GM12874 (cell line): ENCODE data around the gene CEMIP2.

ENCODE experiments used
- CTCF ChIP-seq: IDR thresholded peaks from 2 replicates; pipeline ENCODE4 v1.5.1; 2011; ENCODE audit warnings: low read depth, mild to moderate bottlenecking, control low read depth, low read length, moderate library complexity; ENCODE audit not compliant: insufficient read depth

CEMIP2 gene

GRCh38 chr9:71763832-71764231 lies 4.5 kb downstream of the CEMIP2 start:
- TF ChIP-seq CTCF = no peak

GRCh38 chr9:71762900-71763653 lies 5.2 kb downstream of the CEMIP2 start:
- no peak for TF ChIP-seq CTCF

DNA sequence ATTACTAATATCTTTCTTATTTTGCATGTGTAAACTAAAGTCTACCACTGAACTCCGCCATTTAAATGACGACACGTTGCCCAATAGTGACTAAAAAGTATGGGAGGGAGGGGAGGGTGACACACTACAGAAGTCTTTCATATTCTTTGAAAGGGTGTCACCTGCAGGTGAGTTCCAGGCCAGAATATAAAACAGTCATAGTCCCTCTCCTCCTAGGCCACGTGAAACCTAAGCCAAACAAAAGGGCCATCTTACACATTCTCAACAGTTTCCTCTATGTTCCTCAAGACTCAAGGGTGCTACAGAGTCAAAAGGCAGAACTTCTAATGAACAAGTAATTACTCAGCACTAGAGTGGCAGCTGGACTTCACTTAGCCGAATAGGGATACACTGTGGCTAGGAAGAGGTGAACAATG lies 6.4 kb downstream of the CEMIP2 start:
- TF ChIP-seq CTCF = no peak

GRCh38 chr9:71760901-71761300 lies 7.4 kb downstream of the CEMIP2 start:
- TF ChIP-seq CTCF = no peak

GRCh38 chr9:71758785-71759184 lies 9.5 kb downstream of the CEMIP2 start:
- no peak for TF ChIP-seq CTCF

GRCh38 chr9:71758277-71758676 lies 10.0 kb downstream of the CEMIP2 start:
- TF ChIP-seq CTCF = no peak

- TF ChIP-seq CTCF = no peak
Observed at GRCh38 chr9:71756753-71757152, 11.6 kb downstream of the CEMIP2 start.
